H1 (cell line): ENCODE measurements around the gene SLC12A4. TPM values are rescaled to one million over a fixed set of nuclear protein-coding genes. Genes with fewer than 3 reads are reported as not detected.

Experiments
- CTBP2 ChIP-seq: IDR thresholded peaks from 2 replicates; pipeline ENCODE4 v1.7.0; 2011; ENCODE audit warnings: borderline replicate concordance, mild to moderate bottlenecking, moderate library complexity, mixed read lengths, low read length; ENCODE audit not compliant: insufficient read depth, insufficient read length
- polyA plus RNA-seq, 7 experiments: library from polyadenylated mRNA; depleted of rRNA in 3 of 7; stranded (reverse) in 5 of 7; unstranded in 2 of 7; fragments of >200 nt in 5 of 7; fragments of 200-250 nt in 2 of 7; gene quantifications; 1 replicate in 5 of 7; 2 replicates in 1 of 7; 4 replicates in 1 of 7; pipeline versions ENCODE4 v1.2.1 to v1.2.3, GENCODE V29; 2011 to 2013; ENCODE audit warnings: missing spikeins in 2 of 7, mixed read lengths in 2 of 7
- total RNA-seq: library from RNA; stranded (reverse); fragmentation: NEBNext Ultra II Directional; extraction: Animal tissue kit (Norgen Biotek cat#: 25700); gene quantifications from 2 replicates; pipeline ENCODE4 v1.2.1, GENCODE V29; 2021
- TF ChIP-seq, protein P1 (sequence below): IDR thresholded peaks from 2 replicates; pipeline ENCODE4 v1.6.1; 2012; ENCODE audit warnings: inconsistent platforms

Gene SLC12A4
- total and polyA plus RNA-seq, 2 of the 8 experiments (the other 6 are each of a cell fraction or from before 2014, with no cell fraction given), result 41.3 to 49.3 TPM

DNA sequence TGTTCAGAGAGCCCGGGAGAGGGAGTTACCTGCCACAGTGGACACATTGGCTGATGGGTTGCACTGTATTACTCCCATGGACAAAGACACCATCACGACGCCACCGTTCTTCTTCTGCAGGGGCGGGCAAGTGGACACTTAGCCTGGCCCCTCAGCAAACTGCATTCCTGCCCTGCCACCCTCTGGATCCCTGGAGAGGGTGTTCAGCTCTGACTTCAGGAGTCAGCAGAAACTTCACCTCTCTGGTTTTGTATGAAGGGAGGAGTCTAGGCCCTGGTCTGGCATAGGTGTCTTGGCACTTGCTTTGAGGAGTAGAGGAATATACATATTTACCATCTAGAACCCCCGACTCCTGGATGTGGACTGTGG, 21.6 kb upstream of the SLC12A4 start (continued):
- no peak for TF ChIP-seq CTBP2
- TF ChIP-seq, protein P1, sequence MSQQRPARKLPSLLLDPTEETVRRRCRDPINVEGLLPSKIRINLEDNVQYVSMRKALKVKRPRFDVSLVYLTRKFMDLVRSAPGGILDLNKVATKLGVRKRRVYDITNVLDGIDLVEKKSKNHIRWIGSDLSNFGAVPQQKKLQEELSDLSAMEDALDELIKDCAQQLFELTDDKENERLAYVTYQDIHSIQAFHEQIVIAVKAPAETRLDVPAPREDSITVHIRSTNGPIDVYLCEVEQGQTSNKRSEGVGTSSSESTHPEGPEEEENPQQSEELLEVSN, result no peak
